Measurements from ENCODE around the gene GJA4. TPM values are rescaled to one million over a fixed set of nuclear protein-coding genes. Genes with fewer than 3 reads are reported as not detected.

GJA4 gene
- total RNA-seq, 1 experiment from 2014 or later: 1.4 TPM

- Histone ChIP-seq H4K5ac (ENCODE audit: insufficient read length, low read depth, low read length) (no peak overlapping the region), H3T11ph (ENCODE audit: low read length) (no peak overlapping the region), H3K14ac (ENCODE audit: insufficient read depth, low read length) (no peak overlapping the region), H3K23me2 (ENCODE audit: insufficient read length, low read depth, low read length, poor library complexity, severe bottlenecking) (no peaks in the 10 kb centered on the region), H3K9me3 (ENCODE audit: control insufficient read depth, low read depth, low read length) (no peaks in the 10 kb centered on the region), H3K27me3 (ENCODE audit: insufficient read depth, low read length) (no peaks in the 10 kb centered on the region), H3K4me2 (ENCODE audit: insufficient read depth, insufficient read length, low read length) (no peak overlapping the region), H2BK5ac (ENCODE audit: insufficient read length, low read length) (no peak overlapping the region), H4K20me1 (ENCODE audit: control insufficient read depth, insufficient read depth, insufficient read length) (no peaks in the 10 kb centered on the region), H2AK5ac (ENCODE audit: insufficient read length, low read length) (no peak overlapping the region), H3K23ac (ENCODE audit: insufficient read length, low read depth, low read length) (no peak overlapping the region), H2BK12ac (ENCODE audit: insufficient read length, low read depth, low read length) (no peak overlapping the region), H4K8ac (replicated peaks; ENCODE audit: insufficient read length, low read depth, low read length) (no peak overlapping the region), H3K27ac (ENCODE audit: insufficient read length, low read depth, low read length) (no peak overlapping the region), H2BK20ac (ENCODE audit: low read depth, low read length, poor library complexity, severe bottlenecking) (no peak overlapping the region), H2AFZ (ENCODE audit: low read length) (no peak overlapping the region), H3K9ac (ENCODE audit: extremely low read depth, insufficient read length, low read length) (no peak overlapping the region), H3K4me1 (ENCODE audit: insufficient read depth, low read length) (no peaks in the 10 kb centered on the region), H3K18ac (ENCODE audit: insufficient read length, low read depth, low read length) (no peak overlapping the region), H2BK120ac (ENCODE audit: low read depth, low read length, poor library complexity, severe bottlenecking) (no peak overlapping the region), H3K79me2 (ENCODE audit: insufficient read depth, low read length) (no peaks in the 10 kb centered on the region), H3K4ac (ENCODE audit: low read depth, low read length) (no peak overlapping the region), H2BK15ac (ENCODE audit: low read depth, low read length) (no peak overlapping the region), H3K56ac (ENCODE audit: insufficient read length, low read depth, low read length) (no peak overlapping the region), H4K91ac (ENCODE audit: insufficient read length, low read depth, low read length) (no peak overlapping the region), H3K79me1 (ENCODE audit: insufficient read depth, low read depth, low read length, poor library complexity, severe bottlenecking) (no peaks in the 10 kb centered on the region)
- no peak overlapping the region for H3K27ac Mint-ChIP-seq
- H3K27me3 Mint-ChIP-seq (ENCODE audit: low read depth): peaks cover 4% of the 10 kb centered on the region
- H3K4me3 Mint-ChIP-seq: no peak overlapping the region
- no peak for TF ChIP-seq CTCF (conservative IDR thresholded peaks at IDR 0.05)
- no peaks in the 10 kb centered on the region for H3K4me1 Mint-ChIP-seq
- no peaks in the 10 kb centered on the region for H3K9me3 Mint-ChIP-seq
- no peaks in the 10 kb centered on the region for H3K36me3 Mint-ChIP-seq (ENCODE audit: insufficient read depth in 1 of 3, low read depth in 3 of 3)
- no CpG with 5 or more reads among the region's 3 CpGs for WGBS (ENCODE audit: extremely low coverage, insufficient read length, low lambda C conversion rate)
- DNase-seq: no peak
Measured at GRCh38 chr1:34829250-34829649, 36.5 kb downstream of the GJA4 start.
